Activated CD4-positive, CD25-positive, alpha-beta regulatory T cell (primary cell): ENCODE data around the gene PPDPF.
"Not testable (repeated sequence)": the region's sequence is repeated elsewhere in the genome, so short reads cannot be mapped to it uniquely, and the experiment has no call there.

ENCODE experiments used
- DNase-seq, 4 experiments: peaks; one replicate each; lab custom pipeline; 2025; lab: John Stamatoyannopoulos, UW

PPDPF gene, protein sequence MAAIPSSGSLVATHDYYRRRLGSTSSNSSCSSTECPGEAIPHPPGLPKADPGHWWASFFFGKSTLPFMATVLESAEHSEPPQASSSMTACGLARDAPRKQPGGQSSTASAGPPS

GRCh38 chr20:63520504-63520933, at the start of gene PPDPF:
PPDPF (plus strand) TSS chr20:63520765; CDS start chr20:63521309, 544 bp downstream.
- peak; percentile 72 to 83 (median 82) for DNase-seq

- no peak for DNase-seq
These were observed 49.4 kb upstream of the PPDPF start for GRCh38 chr20:63471002-63471716.

DNA sequence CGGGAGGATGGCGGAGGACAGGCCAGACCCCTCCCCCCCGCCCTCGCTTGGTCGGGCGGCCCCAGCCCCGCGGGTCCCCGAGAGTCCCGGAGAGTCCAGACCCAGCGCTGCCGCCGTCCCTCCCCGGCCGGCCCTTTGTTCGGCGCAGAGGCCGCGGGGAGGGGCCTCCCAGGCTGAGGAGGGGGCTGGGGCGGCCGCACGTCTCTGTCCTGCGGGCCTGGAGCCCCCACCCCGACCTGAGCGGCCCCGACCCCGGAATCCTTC, 48.9 kb upstream of the PPDPF start:
- no peak for DNase-seq

GRCh38 chr20:63471981-63472831, 48.4 kb upstream of the PPDPF start, which contains the start of gene KCNQ2:
KCNQ2 (minus strand) TSS chr20:63472655; CDS start chr20:63472463, 192 bp downstream.
- no peak for DNase-seq

- no peak for DNase-seq
These were observed 47.6 kb upstream of the PPDPF start for GRCh38 chr20:63472862-63473390.

DNA sequence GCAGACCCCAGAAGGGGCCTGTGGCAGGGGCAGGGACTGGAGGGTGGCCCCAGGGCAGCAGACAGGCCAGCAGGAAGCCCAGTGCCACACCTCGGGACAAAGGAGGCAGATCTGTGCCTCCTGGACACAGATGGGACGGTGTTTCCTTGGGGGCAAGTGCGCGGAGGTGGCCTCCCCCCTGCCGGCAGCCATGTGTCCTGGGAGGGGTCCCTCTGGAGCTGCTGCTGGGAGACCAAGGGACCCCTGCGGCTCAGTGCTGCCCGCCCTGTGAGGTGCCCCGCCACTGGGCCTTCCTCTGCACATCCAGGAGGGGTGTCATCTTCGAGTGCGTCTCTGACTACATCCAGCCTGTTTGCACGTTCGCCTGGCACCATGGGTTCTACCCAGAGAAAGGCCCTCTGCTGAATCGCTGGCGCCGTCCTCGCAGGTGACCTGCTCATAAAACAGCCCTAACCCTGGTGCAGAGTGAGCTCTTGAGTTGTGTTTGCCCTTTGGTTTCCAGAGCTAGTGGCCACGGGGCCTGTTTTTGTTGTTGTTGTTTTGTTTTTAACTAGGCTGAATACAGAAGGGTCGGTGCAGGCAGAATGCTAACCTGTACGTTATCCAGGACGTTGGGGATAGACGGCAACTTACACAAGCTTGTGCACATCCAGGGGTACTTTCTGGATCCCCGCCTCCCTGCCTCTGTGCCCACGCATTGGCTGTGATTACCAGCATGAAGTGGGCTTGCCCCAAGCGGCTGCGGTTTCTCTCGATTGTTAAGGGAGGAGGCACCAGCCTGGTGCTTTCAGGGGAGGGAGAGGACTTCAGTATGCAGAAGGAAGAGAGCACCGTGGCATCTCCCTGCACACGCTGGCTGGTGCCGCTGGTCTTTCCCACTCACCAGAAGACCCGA, 46.8 kb upstream of the PPDPF start:
- no peak for DNase-seq

GRCh38 chr20:63475209-63475608, 45.4 kb upstream of the PPDPF start:
- DNase-seq = no peak

DNA sequence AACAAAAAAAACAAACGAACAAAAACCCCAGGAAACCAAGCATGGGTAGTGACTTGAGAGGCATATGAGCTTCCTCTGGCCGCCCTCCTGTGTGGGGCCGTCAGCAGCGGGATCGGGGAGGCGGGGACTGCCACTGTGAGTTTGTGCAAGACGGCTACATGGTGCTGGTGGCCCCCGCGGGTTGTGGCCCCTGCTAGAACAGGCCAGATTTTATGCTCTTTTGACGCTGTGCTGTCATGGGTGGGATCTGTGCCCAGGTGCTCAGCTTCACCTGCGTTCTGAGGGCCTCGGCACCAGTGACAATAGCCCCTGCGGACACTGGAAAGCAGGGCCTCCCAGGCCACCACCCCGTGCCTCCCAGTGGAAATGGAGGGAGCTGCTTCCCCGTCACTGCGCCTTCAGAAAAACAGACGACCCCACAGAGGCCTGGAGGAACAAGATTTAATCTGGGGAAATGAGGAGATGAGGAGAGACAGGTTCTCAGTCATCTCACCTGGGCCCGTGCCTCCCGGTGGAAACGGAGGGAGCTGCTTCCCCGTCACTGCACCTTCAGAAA, 43.4 kb upstream of the PPDPF start:
- no peak for DNase-seq

GRCh38 chr20:63477944-63478343, 42.6 kb upstream of the PPDPF start:
- no peak for DNase-seq

DNA sequence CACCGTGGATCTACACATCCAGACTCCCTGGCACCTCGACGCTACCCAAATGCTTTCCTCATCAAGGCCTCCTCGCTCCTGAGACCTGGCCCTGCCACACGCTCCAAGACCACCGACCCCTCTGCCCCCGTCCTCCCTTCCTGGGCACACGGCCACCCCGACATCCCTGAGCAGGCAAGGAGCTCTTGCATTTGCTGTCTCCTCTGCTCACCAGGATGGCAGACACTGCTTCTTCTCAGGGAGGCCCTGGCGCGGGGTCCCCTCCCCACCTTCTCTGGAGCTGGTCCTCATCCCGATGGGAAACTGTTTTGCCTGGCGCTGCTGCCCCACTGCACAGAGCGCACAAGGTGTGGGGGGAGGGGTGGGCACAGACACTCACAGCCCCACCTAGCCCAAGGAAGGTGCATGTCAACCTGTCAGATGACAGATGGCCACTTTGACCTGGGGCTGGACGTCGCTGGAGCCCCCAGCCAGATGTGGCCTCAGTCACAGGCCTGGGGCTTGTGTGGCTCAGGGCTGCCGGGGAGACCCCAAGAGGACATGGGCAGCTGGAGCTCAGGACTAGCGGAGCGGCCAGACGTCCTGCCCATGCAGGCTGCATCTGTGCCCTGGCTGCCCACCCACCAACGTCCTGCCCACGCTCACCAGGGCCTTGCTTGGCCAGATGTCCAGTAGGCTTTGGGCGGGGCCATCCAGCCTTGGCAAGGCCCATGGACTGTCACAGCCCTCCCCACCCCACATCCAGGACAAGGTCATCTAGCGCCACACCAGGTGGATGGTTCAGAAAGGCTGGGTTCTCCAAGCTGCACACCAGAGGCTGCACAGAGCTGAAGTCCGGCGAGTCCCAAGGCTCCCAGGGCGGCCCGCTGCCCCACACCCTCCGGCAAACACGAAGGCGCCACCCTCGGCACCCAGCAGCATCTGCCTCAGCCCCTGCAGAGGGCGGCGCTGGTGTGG, 41.9 kb upstream of the PPDPF start:
- no peak for DNase-seq

GRCh38 chr20:63479695-63480419, 40.7 kb upstream of the PPDPF start:
- DNase-seq = not testable (repeated sequence)

DNA sequence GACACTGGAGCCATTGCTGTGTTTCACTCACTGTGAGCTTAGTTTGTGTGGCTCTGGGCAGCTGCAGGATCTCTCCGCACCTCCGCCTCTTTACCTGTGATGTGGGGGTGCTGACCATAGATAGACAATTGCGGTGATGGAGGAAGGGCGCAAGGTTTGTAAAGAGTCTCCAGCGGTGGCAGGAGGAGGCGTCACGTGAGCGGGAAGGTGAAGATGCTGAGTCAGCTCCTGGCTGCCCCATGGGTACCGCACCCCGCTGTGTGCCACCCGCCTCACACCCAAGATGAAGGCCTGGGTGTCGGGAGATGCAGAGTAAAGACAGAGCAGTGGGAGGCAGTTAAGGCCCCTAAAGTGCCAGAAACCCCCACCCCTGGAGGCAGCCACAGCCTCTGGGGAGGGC, 39.1 kb upstream of the PPDPF start:
- DNase-seq = no peak

DNA sequence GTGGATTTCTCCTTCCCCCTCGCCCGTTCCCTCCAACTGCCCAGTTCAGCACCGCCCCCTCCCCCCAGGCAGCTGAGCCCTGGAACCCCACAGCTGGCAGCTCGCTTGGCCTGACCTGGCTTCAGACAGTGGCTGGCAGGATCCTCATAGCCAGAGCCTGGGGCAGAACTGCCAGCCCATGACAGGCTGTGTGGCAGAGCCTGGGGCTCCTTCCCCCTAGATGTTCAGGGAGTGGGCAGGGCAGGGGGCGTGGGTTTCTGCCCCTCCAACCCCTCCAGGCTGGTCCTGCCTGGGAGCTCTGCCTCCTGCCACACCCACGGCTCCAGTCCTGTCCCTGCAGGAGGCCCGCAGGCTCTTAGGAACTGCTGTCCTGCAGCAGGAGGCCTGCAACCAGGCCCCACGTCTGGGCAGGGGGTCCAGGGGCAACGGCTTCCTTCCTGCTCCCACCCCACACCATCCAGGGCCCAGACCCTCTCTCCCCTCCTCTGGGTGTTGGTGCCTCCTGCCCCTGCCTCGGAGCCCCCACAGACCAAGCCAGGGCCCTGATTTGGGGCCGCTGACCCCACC, 38.5 kb upstream of the PPDPF start:
- no peak for DNase-seq

DNA sequence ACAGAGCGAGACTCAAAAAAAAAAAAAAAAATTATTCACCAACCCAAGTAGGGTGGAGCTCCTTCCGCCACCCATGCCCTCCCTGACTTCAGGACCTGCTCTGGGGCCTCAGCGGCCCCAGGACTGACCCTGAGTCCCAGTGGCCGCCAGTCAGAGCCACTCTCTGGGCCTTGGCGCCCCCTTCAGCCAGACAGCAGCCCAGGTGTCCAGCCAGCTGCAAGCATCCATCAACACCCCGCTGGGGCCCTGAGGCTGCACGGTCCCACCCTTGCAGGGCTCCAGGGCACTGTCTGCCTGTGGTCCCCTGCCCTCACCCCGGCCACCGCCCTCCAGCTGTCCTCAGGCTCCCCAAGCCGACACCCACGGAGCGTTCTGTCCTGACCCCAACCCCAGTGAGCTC, 36.7 kb upstream of the PPDPF start:
- DNase-seq = no peak

- DNase-seq = no peak
These were observed 36.3 kb upstream of the PPDPF start for GRCh38 chr20:63484236-63484635.

DNA sequence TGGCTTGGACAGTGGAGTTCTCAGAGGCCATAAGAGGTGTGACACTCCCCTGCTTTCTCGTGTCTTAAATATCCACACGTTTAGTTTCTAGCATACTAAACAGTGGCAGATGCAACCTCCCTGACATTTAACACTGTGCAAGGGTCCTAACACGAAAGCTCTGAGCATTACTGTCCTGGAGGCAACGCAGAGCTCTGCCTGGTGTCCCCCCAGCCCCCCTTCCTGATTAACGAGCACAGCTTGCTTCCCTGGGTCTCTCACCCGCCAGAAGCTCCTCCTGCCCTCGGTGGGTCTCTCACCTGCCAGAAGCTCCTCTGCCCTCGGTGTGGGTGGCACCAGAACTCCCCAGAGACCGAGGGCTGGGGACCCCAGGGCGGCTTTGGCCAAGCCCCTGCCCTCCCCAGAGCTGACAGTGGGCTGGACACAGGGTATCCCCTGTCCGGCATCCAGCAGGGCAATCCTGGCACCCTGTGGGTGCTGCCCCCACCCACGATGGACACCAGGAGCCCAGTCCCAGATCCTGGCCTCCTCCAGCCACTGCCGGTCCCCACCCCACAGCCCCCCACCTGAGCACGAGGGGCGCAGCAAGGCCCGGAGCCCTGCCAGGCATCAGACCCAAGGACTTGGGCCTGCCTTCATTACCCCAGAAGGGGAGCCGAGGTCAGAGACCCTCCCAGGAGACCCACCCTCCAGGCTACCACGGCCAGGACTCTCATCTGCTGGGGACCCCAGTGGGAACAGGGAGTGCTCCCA, 35.7 kb upstream of the PPDPF start:
- DNase-seq = no peak

DNA sequence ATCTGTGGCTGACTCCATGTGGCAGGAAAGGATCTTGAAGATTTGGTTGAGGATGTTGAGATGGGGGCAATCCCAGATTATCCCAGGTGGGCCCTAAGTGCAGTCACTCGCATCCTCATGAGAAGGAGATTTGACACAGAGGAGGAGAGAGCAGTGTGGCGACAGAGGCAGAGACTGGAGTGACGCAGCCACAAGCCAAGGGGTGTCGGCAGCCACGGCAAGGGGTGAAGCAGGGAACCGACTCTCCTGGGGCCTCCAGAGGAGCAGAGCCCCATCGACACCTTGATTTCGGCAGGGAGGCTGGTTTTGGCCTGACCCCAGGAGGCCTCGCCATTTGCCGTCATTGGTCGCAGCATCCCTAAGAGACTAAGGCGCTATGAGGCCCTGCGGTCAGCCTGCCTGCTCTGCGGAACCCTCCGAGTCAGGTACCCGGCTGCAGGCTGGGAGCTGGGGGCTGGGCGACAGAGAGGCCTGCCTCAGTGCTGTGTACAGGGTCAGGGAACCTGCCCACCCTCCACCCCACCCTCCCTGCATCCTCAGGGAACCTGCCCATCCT, 34.2 kb upstream of the PPDPF start:
- DNase-seq = no peak

DNA sequence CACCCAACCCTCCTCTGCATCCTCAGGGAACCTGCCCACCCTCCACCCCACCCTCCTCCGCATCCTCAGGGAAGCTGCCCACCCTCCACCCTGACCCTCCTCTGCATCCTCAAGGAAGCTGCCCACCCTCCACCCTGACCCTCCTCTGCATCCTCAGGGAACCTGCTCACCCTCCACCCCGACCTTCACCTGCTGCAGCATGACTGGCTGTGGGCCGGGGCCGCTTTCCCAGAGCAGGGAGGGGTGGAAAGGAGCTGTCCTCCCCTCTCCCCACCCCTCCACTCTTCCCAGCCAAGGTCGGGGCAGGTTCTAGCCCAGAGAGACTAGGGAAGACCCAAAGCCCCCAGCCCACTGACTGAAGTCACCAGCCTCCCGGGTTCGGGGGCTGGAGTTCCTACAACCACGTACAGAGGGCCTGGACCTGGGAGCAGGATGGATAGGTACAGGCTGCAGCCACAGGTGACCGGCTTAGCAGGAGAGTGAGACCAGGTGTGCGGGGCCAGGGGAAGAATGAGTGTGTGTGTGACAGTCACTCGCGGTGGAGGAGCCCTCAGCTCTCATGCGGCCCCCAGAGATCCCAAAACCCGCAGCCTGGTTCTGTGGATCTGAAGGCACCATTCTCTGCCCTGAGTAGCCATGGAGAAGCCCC, 33.3 kb upstream of the PPDPF start:
- DNase-seq = no peak
